GM21528 (cell line): ENCODE measurements around the gene TRPV5.

Experiments
- ATAC-seq: cut with Tn5 transposase; IDR thresholded peaks from one replicate; pipeline ENCODE4 v1.9.1; 2021; ENCODE audit warnings: mild to moderate bottlenecking, moderate library complexity; ENCODE audit not compliant: unreplicated experiment, low FRiP score

TRPV5 gene

DNA sequence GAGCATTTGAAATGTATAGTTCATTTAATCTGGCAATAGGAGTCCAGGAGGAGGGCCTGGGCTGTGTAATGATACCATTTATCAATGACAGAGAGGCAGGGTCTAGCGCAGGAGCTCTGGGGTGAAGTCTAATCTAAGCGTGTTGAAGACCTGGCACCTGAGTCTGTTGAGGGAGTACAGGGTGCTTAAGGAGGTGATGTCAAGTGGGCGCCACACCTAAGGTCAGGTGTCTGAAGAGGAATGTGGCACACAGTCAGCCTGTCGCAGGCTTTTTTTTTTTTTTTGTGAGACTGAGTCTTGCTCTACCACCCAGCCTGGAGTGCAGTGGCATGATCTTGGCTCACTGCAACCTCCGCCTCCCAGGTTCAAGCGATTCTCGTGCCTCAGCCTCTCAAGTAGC, 8.0 kb upstream of the TRPV5 start:
- ATAC-seq = no peak

DNA sequence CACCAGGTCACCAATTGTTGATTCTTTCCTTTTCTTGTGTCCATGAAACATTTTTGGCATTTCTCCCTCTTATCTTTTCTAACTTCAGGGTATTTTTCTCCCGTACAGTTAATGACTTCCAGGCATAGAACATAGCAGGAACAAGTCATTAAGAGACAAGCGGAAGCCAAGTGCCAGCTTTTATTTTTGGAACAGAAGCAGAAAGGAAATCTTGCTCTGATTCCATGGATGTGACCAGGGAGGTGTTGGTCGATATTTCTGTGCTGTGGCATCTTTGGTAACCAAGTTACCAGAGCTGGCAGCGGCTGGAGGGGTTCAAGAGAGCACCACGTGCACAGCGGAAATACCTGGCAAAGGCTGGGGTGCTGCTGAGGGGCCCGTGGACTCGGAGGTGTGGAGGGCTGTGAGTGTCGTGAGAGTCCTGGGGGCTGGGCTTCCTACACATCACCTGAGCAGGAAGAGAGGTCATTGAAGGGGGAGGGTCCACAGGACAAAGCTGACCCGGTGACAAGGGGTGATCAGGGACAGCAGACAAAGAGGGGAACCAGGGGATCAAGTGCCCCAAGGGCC, 7.5 kb upstream of the TRPV5 start:
- no peak for ATAC-seq

DNA sequence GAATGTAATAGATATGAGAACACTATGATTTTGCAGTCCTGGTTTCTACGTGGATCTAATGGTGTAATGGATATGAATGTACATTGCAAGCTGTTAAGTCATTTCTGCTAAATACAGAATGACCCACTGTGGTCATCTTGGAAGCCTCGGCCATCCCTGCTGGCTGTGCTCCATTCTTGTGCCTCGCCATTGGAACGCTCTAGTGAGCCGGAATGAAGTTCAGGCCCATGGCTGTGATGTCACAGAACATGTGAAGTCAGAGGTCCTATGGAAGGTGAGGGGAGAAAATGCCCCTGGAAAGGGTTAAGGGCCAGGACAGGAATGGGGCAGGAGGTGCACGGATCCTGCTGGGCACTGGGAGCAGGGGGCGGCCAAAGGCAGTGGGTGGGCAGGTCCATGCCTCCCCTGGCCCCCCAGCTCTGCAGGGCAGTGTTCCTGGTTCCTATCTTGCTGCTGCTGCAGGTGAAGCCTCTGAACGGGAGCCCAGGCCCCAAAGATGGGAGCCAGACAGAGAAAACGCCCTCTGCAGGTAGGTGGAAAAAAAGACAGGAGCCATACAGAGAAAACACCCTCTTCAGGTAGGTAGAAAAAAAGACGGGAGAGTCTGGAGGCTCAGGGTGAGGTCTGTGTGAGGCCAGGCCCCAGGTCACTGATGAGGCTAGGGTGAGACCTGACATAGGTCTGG, 5.8 kb upstream of the TRPV5 start, which contains the start of gene LLCFC1:
TSS of gene LLCFC1 (plus strand) at position 259 of the 685 bp plus-strand sequence. CDS start at position 397, 138 bp downstream.
- ATAC-seq = no peak

DNA sequence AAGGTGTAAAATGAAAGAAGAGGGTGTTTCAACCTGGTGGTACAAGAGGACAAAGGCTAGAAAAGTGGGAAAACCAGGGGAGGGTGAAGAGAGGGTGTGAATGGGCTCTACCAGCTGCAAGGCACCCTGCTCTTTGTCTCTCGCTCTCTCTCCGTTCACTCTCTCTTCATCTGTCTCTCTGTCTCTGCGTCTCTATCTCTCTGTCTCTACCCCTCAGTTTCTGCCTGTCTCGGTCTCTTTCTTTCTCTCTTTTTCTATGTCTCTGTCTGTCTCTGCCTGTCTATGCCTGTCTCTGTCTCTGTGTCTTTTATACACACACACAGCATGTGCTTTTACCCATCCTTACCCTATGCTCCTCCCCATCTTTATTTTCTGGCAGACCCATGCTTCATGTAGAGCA, 5.1 kb upstream of the TRPV5 start:
- no peak for ATAC-seq

DNA sequence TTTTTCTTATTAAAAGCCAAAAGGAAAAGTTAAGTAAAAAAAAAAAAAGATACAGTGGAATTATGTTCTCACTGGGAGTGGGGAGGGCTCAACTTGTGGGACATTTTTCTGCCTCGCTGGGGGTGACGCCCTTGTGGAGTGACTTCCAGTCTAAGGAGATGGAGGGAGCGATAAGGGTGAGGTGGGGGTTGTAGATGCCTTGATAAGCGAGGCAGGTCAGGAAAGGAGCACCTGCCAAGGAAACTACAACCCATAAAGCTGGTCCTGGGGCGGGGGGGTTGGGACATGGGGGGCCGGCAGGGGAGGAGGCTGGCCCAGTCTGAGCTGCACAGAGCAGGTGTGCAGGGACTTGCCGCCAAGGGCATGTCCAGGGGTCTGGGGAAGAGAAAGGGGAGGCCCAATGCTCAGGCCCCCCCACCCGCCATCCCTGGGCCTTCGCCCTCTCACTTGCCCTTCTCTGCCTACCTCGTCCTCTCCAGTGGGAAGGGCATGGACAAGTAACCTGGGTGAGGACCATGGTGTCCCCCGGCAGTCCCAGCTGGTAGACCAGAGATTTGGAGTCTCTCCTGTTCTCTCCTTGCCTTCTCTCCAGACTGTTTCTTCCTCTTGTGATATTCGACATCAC, 2.5 kb upstream of the TRPV5 start:
- ATAC-seq = no peak

DNA sequence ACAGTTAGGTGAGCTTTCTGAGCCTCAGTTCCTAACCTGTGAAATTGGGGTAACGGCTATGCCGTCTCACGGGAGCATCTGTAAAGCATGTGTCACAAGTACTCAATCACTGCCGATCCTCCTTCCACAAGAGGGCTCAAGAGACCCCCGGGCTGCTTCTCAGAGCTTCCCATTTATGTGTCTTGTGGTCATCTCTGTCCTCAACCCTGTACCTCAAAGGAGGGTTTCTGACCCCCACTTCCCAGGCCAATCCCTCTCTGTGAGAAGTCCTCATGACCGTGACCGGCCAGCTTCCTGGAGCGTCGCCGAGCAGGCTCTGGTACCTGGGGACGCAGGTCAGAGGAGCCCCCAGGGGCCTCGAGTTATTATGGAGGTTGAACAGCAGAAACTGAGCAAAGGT, 510 bp upstream of the TRPV5 start:
- ATAC-seq = no peak

DNA sequence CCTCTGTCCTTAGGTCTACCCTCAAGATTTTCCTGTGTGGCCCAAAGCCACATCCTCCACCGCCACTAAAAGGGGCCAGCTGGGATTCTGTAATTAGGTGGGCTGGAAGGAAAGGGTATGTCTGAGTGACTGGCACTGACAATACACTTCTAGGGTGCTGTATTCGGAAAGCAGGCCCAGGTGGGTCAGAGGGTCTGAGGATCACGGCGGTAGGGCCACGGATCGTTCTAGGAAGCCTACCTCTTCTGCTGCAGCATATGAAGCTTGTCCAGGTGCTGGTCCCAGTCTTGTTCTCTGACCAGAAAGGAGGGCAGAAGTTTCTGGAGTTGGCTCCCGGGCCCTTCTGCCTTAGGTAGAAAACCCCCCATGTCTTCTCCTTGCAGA, 462 bp downstream of the TRPV5 start:
- ATAC-seq = no peak

DNA sequence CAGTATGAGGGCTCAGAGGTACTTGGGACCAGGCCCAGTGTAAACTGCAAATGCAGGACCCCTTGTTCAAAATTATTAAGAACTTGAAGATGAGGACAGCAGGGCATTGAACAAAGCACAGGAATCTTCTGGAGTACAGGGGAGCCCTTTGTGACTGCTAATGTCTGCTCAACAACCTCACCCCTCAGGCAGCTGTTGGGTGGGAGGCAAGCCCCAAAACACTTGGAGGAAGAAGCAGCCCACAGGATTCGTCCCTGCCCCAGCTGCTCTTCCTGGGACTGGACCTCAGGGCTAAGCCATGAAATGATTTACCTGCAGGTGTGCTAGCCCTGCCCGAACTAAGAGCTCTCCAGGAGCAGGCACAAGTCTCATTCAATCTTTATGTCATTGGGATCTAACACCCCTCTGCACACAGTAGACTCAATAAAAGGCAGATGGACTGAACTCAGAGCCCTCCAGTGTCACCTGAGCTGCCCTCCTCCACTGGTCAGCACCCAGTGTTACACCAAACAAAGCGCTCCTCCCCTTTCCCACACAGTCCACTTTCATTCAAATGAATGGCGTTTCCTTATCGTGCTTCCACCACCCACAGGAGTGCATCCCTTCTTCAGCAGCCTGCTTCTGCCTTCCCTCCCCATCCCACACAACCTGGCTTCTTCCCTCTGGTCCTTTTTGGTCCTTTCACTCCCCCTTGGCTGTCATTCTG, 1.0 kb downstream of the TRPV5 start:
- ATAC-seq = no peak

DNA sequence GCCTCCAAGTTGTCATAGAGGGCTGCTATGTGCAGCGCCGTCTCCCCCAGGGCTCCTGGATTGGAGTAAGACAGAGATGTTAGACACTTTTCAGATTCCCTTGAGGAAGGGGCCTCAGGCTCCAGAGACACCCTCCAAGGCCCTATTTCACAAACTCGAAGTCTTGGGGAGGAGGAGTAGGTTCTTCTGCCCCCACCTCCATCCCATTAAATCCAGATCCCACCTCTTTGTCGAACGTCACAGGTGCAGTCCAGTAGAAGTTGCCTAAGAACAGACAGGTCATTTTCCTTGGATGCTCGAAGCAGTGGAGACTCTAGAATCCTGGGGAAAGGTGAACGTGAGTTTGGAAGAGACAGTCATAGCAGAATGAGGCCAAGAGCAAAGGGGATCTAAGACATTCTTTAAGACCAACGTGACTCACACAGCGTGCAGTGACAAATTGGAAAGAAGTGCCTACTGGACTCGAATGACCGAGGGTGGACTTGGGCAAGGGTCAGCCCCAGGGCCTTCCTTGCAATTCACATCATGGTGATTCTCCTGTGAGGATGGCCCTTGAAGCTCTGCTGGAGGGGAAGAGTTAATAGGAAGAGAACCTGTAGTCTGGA, 3.3 kb downstream of the TRPV5 start:
- no peak for ATAC-seq

DNA sequence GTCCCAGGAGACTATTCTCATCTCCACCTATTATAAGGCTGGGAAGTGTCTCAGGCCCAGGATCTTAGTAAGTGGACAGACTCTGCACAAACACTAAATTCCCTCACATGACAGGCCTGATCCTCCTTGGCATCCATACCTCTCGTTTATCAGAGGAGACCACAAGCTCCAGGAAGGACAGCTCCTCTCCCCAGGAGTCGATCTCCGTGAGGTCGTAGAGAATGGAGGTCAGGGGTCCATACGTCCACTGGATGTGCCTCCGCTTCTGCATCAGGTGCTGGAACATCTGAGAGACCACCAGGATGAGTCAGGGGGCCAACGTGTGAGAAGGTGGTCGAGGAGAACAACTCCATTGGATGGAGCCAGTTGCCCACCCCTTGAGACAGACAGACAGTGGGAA, 5.6 kb downstream of the TRPV5 start:
- no peak for ATAC-seq

DNA sequence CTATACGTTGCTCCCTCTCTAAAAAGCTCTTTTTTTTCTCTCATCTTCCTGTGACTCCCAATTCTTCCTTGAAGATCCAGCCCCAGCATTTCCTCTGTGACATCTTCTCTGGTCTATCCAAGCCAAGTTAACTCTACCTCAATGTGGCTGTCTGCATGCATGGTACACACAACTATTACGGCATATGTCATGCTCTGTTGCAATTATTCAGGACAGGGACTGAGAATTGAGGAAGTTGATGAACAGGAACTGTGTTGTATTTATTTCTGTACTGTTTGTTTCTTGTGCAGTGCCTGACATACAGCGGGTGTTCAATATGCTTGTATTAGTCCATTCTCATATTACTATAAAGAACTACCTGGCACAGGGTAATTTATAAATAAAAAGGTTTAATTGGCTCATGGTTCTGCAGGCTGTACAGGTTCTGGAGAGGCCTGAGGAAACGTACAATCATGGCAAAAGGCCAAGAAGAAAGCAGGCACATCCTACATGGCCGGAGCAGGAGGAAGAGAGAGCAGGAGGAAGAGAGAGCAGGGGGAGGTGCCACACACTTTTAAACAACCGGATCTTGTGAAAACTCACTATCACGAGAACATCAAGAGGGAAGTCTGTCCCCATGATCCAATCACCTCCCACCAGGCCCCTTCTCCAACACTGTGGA, 6.3 kb downstream of the TRPV5 start:
- no peak for ATAC-seq

DNA sequence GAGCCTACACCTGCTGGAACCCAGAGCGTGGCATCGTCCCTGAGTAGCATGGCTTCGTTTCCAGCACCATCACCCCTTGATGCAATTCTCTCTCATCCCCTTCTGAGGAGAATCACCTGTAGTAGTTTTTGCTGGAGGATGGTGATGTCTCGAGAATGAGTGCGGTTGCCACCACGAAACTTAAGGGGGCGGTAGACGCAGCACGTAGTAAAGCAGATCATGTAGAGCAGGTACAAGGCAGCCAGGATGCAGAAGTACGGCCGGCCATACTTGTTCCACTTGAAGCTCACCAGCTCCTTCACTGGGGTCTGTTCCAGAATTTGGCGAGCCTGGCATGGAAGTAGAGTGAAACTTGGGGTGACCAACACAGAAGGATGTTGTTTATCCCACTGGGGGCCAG, 8.1 kb downstream of the TRPV5 start:
- no peak for ATAC-seq

DNA sequence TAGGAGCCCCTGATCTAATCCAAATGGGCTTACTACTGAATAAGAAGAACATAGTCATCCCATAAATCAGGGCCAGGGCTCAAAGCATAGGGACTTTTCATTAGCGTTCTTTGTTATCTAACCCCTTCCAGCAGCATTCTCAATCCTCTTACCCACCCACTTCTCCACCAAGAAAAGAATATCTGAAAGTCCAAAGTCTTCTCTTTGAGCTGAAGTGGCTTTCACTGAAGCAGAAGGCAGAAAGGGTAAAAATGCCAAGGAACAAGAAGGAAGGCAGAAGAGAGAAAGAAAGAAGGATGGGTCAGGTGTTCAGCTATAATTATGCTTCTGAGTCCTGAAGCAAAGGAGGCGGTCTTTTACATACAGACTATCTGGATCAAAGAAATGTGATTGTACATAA, 10.2 kb downstream of the TRPV5 start:
- ATAC-seq = no peak

DNA sequence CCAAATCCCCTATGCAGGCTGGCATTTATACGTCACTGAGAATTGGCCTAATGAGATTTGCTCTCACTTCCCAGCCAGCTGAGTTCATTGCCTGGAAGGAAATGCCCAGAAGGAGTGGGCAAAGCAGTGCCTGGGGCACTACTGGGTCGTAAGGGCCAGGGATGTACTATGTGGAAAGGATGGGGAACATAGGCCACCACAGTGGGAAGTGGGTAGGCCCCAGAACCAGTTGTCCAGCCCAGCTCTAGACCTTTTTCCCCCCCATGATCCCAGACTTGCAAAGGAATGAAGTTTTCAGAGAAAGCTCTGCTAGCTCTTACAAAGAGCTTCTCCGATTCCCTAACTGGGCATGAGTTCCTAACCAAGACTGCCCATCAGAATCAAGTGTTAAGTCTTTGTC, 13.9 kb downstream of the TRPV5 start:
- no peak for ATAC-seq

DNA sequence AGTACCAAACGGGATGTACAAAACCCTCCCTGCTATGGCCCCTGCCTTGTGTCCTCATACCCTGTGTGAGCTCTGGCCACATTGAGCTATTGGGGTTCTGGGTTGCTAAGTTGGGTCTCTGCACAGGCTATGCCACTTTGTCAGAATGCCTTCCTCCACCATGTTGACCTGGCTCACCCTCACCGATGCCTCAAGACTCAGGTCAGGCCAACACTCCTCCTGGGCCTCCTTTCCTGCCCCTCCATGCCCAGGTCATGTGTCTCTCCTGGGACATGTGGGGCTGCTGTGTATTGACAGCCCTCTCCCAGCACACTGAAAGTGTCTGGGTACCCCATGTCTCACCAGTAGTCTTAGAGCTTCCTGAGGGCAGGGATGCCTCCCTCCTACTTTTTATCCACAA, 14.6 kb downstream of the TRPV5 start:
- no peak for ATAC-seq

DNA sequence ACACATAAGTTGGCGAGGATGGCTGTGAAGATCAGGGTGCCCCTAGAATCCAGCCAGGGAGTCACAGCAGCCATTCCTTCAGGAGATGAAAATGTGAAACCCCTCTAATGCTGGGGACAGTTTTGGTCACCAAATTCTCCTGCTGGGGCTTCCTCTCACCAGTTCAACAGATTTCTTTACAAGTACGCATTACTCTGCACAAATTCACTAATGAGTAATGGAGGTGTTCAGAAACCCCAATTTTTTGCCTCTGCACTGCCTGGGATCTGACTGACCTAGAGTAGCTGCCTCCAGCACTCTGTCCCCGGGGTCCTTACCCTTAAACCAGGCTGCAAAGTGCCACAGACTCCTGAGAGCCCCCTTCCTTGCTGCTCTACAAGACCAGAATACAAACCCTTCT, 16.1 kb downstream of the TRPV5 start:
- ATAC-seq = no peak

DNA sequence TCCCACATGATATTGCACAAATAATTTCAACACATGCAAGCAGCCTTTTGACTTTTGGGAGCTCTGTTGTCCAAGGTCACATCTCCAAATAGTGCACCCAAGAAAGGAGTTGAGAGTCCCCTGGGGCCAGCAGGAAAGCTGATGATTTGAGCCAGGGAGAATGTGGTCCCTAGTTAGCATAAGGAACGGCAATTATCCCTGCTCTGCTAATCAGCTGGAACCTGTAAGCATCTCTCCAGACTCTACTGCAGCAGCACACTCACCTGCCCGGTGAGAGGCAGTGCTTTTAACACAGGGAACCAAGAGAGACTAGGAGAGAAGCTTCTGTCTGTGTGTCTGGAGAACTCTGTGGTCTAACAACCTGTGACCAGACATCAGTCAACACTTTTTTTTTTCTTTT, 17.0 kb downstream of the TRPV5 start:
- no peak for ATAC-seq

DNA sequence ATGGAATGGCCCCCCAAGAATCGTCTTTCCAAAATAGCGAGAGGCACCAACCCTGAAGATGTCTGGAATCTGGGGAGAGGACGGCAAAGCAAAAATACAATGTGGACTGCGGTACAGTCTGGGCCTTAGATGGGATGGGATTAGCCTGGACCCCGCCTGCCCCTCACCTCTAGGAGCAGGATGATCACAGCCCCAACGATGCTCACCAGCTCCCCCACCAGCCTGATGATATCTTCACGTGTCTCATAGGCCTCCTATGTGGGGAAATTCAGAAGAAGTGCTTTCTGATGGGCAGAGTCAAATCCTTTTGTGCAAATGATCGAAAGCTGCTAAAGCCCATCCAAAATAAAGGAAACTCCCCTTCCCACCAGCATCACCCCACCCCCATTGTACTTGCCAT, 18.2 kb downstream of the TRPV5 start:
- ATAC-seq = no peak

DNA sequence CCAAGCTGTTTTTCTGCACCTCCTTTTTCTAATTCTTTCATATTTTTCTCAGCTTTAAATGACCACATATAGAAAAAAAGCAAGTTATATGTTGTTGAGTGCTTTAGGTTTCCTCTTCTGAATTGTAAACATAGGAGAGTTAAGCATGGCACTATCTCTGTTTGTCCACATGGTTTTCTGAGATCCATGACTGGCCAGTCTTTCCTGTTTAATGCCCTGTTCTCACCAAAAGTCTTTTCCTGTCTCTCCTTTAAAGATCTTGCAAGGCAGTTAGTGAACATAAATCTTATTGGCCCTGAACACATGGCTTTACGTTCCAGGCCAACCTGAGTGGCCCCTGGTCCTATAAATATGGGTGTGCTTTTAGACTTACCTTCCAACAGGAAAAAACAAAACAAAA, 19.4 kb downstream of the TRPV5 start:
- no peak for ATAC-seq

DNA sequence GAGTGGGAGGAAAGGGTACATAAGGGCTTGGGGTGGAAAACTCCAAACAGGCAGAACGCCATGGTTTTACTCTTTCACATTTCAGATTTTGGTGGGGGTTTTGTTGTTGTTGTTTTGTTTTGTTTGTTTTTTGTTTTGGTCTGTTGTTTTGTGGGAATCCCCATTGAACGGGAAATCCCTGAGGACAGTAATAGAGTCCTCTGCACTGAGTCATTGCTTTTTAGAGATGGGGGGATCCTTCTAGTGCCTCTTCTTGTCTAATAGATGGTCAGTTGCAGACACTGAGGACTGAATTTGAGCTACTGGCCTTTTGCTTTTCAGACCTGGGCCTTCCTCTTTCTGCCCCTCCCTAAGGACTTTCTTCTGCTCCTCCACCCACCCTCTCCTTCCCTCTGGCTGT, 20.0 kb downstream of the TRPV5 start:
- ATAC-seq = no peak

DNA sequence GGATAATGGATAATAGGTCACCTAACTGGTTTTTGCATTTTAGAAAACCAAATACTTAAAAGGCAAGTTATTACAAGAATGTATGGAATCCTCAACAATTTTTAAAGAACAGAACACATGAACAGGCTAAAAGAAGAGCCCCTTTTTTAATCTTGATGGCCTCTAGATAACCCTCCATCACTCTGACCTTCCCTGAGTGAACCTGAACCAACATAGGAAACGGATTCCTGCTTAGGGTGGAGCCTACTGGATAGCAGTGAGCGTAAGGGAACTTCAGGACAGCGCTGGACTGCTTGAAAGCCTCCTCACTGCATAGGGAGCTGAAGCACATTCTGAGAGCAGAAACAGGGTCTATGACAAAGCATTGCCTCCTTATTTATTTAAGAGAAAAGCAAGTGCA, 20.5 kb downstream of the TRPV5 start:
- no peak for ATAC-seq
